Astrocyte (in vitro differentiated cells and primary cell): ENCODE measurements around the gene OR6C3.

ENCODE experiments used
- EZH2 ChIP-seq: IDR thresholded peaks from 2 replicates; pipeline ENCODE4 v1.6.1; 2012; ENCODE audit warnings: mild to moderate bottlenecking, low read length, inconsistent platforms; ENCODE audit not compliant: insufficient read depth
- TF ChIP-seq, protein P1 (sequence below): IDR thresholded peaks from 2 replicates; pipeline ENCODE4 v1.5.1; 2011; ENCODE audit warnings: low read depth, mild to moderate bottlenecking, inconsistent platforms, low read length, moderate library complexity; ENCODE audit not compliant: insufficient read depth

- TF ChIP-seq, protein P1, sequence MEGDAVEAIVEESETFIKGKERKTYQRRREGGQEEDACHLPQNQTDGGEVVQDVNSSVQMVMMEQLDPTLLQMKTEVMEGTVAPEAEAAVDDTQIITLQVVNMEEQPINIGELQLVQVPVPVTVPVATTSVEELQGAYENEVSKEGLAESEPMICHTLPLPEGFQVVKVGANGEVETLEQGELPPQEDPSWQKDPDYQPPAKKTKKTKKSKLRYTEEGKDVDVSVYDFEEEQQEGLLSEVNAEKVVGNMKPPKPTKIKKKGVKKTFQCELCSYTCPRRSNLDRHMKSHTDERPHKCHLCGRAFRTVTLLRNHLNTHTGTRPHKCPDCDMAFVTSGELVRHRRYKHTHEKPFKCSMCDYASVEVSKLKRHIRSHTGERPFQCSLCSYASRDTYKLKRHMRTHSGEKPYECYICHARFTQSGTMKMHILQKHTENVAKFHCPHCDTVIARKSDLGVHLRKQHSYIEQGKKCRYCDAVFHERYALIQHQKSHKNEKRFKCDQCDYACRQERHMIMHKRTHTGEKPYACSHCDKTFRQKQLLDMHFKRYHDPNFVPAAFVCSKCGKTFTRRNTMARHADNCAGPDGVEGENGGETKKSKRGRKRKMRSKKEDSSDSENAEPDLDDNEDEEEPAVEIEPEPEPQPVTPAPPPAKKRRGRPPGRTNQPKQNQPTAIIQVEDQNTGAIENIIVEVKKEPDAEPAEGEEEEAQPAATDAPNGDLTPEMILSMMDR: no peak
- TF ChIP-seq EZH2: no peak
Measured at GRCh38 chr12:55314043-55314442, 16.5 kb upstream of the OR6C3 start, which contains the start of gene OR6C1.
